Activated naive CD8-positive, alpha-beta T cell (primary cell): ENCODE data around the gene PTPRT.

Experiments
- H3K27ac Mint-ChIP-seq: one replicate; pipeline ENCODE4 v1.8.0; 2021; ENCODE audit warnings: mixed read lengths
- H3K27me3 Mint-ChIP-seq: one replicate; pipeline ENCODE4 v1.8.0; 2021; ENCODE audit warnings: mixed read lengths
- H3K36me3 Mint-ChIP-seq: one replicate; pipeline ENCODE4 v1.8.0; 2021; ENCODE audit warnings: mixed read lengths
- H3K4me1 Mint-ChIP-seq: one replicate; pipeline ENCODE4 v1.8.0; 2021; ENCODE audit warnings: low read depth, mixed read lengths
- H3K4me3 Mint-ChIP-seq: one replicate; pipeline ENCODE4 v1.8.0; 2021; ENCODE audit warnings: mild to moderate bottlenecking, mixed read lengths
- H3K9me3 Mint-ChIP-seq: one replicate; pipeline ENCODE4 v1.8.0; 2021; ENCODE audit warnings: low read depth, mixed read lengths

The PTPRT gene

DNA sequence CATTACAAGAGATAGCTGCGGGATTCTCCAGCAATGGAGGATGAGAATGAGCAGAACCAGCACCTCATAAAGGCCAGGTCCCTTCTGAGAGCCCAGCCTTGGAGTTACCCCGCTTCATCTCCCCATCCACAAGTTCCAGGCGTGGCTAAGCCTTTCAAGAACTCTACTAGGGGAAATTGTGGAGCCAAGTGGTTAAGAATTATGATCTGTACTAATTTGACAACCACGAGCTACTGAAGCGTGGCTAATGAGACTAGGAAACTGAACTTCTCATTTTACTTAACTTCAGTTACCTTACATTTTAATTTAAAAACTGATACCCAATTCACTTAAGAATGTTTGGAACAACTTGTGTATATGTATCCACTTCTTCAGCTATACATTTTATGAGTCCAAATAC lies 401.0 kb downstream of the PTPRT start:
- Mint-ChIP-seq H3K27ac (no peak overlapping the region), H3K36me3 (no peaks in the 10 kb centered on the region), H3K4me1 (no peaks in the 10 kb centered on the region), H3K9me3 (peaks cover 4% of the 10 kb centered on the region), H3K27me3 (peaks cover 4% of the 10 kb centered on the region), H3K4me3 (no peak overlapping the region)

GRCh38 chr20:42785041-42785440 lies 404.7 kb downstream of the PTPRT start:
- no peaks in the 10 kb centered on the region for H3K4me1 Mint-ChIP-seq
- H3K36me3 Mint-ChIP-seq, result no peaks in the 10 kb centered on the region
- H3K4me3 Mint-ChIP-seq, result no peak overlapping the region
- no peak overlapping the region for H3K27ac Mint-ChIP-seq
- peaks cover 4% of the 10 kb centered on the region for H3K27me3 Mint-ChIP-seq
- H3K9me3 Mint-ChIP-seq, result peaks cover 11% of the 10 kb centered on the region

GRCh38 chr20:42779216-42779615 lies 410.5 kb downstream of the PTPRT start:
- H3K27me3 Mint-ChIP-seq, result no peaks in the 10 kb centered on the region
- no peak overlapping the region for H3K27ac Mint-ChIP-seq
- H3K4me1 Mint-ChIP-seq, result no peaks in the 10 kb centered on the region
- no peak overlapping the region for H3K4me3 Mint-ChIP-seq
- H3K9me3 Mint-ChIP-seq, result peaks cover 9% of the 10 kb centered on the region
- H3K36me3 Mint-ChIP-seq, result no peaks in the 10 kb centered on the region

DNA sequence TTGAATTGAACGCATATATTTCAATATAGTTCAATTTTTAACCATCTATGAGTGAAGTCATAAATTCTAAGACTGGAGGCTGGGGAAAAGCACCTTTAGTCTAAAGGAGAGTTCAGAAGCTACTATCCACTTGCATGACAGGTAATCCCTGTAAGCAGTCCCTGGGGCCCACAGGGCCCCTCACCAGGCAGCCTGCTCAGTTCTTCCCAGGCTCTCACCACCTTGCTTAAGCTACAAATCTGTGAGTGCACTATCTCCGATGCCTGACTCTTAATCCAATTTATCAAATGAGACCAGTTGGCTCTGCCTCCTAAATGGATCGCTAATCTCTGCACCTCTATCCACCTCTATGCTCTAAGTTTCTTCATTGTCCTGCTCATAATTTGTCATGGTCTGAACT lies 413.8 kb downstream of the PTPRT start:
- Mint-ChIP-seq H3K4me1 (no peaks in the 10 kb centered on the region), H3K27ac (no peak overlapping the region), H3K4me3 (no peak overlapping the region), H3K36me3 (no peaks in the 10 kb centered on the region), H3K9me3 (no peaks in the 10 kb centered on the region), H3K27me3 (peaks cover 2% of the 10 kb centered on the region)

- Mint-ChIP-seq H3K9me3 (no peaks in the 10 kb centered on the region), H3K27me3 (peaks cover 2% of the 10 kb centered on the region), H3K4me1 (no peaks in the 10 kb centered on the region), H3K27ac (no peak overlapping the region), H3K36me3 (no peaks in the 10 kb centered on the region), H3K4me3 (no peak overlapping the region)
Observed at GRCh38 chr20:42775037-42775436, 414.7 kb downstream of the PTPRT start.

DNA sequence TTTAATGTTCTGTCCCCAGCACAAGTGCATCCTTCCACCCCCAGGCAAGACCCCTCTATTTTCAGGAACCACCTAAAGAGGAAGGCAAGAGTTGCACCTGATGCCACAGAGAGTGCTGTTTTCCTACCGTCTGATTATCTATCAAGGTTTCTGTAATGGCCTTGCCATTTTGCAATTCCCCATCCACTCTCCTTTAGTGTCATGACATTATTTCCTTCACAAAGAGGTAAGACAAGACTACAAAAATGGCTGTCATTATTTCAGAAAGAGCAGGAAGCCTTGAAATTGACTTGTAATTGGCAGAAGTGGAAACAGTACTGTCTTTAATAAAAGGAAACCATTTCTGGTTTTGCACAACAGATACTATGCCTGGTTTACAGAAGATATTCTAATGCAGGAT lies 426.7 kb downstream of the PTPRT start:
- H3K27me3 Mint-ChIP-seq, result no peaks in the 10 kb centered on the region
- no peak overlapping the region for H3K4me3 Mint-ChIP-seq
- no peaks in the 10 kb centered on the region for H3K4me1 Mint-ChIP-seq
- H3K27ac Mint-ChIP-seq, result no peak overlapping the region
- no peaks in the 10 kb centered on the region for H3K9me3 Mint-ChIP-seq
- H3K36me3 Mint-ChIP-seq, result no peaks in the 10 kb centered on the region

DNA sequence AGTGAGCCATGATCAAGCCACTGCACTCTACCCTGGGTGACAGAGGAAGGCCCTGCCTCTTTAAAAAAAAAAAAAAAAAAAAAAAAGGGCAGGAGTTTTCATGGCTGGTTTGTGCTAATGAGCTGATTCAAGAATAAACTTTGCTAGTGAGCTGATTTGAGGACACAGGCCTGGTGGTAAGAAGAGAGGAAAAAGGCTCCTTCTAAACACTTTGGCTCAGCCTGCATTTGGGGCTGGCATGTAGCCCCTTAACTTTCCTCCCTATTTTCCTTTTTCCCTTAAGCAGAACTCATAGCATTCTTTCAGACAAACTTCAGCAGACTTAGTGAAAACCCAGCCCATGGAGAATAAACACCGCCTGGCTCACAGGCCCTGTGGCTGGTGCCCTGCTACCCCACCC lies 432.7 kb downstream of the PTPRT start:
- Mint-ChIP-seq H3K4me3 (no peak overlapping the region), H3K36me3 (no peaks in the 10 kb centered on the region)

GRCh38 chr20:42754706-42755105 lies 435.0 kb downstream of the PTPRT start:
- no peaks in the 10 kb centered on the region for H3K9me3 Mint-ChIP-seq
- no peak overlapping the region for H3K4me3 Mint-ChIP-seq
- no peaks in the 10 kb centered on the region for H3K36me3 Mint-ChIP-seq
- no peak overlapping the region for H3K27ac Mint-ChIP-seq
- no peaks in the 10 kb centered on the region for H3K4me1 Mint-ChIP-seq
- no peaks in the 10 kb centered on the region for H3K27me3 Mint-ChIP-seq

More for the DNA sequence above, 432.7 kb downstream of the PTPRT start:
- Mint-ChIP-seq H3K27ac (no peak overlapping the region), H3K4me1 (no peaks in the 10 kb centered on the region), H3K27me3 (no peaks in the 10 kb centered on the region), H3K9me3 (no peaks in the 10 kb centered on the region)

- Mint-ChIP-seq H3K9me3 (no peaks in the 10 kb centered on the region), H3K36me3 (no peaks in the 10 kb centered on the region), H3K27me3 (no peaks in the 10 kb centered on the region), H3K27ac (no peak overlapping the region), H3K4me1 (no peaks in the 10 kb centered on the region), H3K4me3 (no peak overlapping the region)
Observed at GRCh38 chr20:42752620-42753019, 437.1 kb downstream of the PTPRT start.

- Mint-ChIP-seq H3K27me3 (no peaks in the 10 kb centered on the region), H3K4me1 (no peaks in the 10 kb centered on the region), H3K4me3 (no peak overlapping the region), H3K36me3 (no peaks in the 10 kb centered on the region), H3K9me3 (no peaks in the 10 kb centered on the region), H3K27ac (no peak overlapping the region)
Observed at GRCh38 chr20:42749556-42749955, 440.1 kb downstream of the PTPRT start.

- Mint-ChIP-seq H3K9me3 (peaks cover 6% of the 10 kb centered on the region), H3K27me3 (no peaks in the 10 kb centered on the region), H3K4me3 (no peak overlapping the region), H3K4me1 (no peaks in the 10 kb centered on the region), H3K27ac (no peak overlapping the region), H3K36me3 (no peaks in the 10 kb centered on the region)
Observed at GRCh38 chr20:42747765-42748411, 441.8 kb downstream of the PTPRT start.

DNA sequence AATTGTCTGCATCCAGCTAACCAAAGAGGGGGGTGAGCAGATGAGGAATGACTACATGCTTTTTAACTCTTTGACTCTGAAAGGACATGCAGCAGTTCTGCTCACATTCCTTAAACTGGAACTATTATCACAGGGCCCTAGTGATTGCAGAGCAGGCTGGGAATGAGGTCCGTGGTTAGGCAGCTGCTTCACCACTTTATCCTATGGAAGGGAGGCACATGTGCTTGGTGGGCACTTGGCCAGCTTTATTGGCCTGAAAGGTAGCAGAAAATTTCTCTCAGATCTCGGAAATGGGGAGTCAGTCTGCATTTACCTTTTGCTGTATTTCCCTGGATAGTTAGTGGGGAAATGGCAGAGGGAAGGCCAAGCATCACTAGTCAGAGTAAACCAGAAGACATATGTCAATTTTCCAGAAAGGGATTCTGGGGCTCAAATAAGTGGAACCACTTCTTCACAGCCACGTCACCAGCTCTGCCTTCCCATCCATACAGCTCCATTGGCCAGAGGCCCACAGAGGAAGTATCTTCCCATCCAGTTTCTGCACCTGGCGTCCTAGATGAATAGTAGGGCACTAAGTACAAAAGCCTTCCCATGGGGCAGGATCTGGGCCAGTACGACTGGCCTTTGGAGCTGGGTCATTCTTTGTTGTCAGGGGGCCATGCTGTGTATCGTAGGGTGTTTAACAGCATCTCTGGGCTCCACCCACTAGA lies 444.8 kb downstream of the PTPRT start:
- no peaks in the 10 kb centered on the region for H3K36me3 Mint-ChIP-seq
- no peak overlapping the region for H3K4me3 Mint-ChIP-seq
- H3K4me1 Mint-ChIP-seq, result no peaks in the 10 kb centered on the region
- H3K9me3 Mint-ChIP-seq, result peaks cover 9% of the 10 kb centered on the region
- H3K27ac Mint-ChIP-seq, result no peak overlapping the region
- no peaks in the 10 kb centered on the region for H3K27me3 Mint-ChIP-seq

GRCh38 chr20:42742926-42743325 lies 446.8 kb downstream of the PTPRT start:
- no peaks in the 10 kb centered on the region for H3K36me3 Mint-ChIP-seq
- H3K4me1 Mint-ChIP-seq, result no peaks in the 10 kb centered on the region
- H3K4me3 Mint-ChIP-seq, result no peak overlapping the region
- H3K27ac Mint-ChIP-seq, result no peak overlapping the region
- H3K27me3 Mint-ChIP-seq, result no peaks in the 10 kb centered on the region
- H3K9me3 Mint-ChIP-seq, result peaks cover 9% of the 10 kb centered on the region

DNA sequence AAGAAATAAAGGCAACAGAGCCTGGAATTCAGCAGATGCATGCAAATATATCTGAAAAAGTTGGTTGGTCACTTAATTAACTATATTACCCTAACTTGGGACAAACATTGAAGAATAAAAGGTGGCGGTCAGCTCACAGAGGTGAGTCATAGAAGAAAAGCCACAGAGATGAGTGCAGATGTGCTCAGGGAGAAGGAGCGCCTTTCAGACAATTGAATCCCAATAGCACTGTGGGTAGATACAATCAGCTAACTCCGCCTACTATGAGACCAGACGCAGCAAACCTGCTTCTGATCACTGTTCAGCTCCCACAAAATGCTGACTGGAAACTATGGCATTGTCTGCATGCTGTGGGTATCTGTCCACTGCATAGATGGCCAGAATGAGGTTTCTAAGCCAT lies 447.8 kb downstream of the PTPRT start:
- Mint-ChIP-seq H3K9me3 (peaks cover 9% of the 10 kb centered on the region), H3K36me3 (no peaks in the 10 kb centered on the region), H3K4me3 (no peak overlapping the region), H3K4me1 (no peaks in the 10 kb centered on the region), H3K27ac (no peak overlapping the region), H3K27me3 (no peaks in the 10 kb centered on the region)

DNA sequence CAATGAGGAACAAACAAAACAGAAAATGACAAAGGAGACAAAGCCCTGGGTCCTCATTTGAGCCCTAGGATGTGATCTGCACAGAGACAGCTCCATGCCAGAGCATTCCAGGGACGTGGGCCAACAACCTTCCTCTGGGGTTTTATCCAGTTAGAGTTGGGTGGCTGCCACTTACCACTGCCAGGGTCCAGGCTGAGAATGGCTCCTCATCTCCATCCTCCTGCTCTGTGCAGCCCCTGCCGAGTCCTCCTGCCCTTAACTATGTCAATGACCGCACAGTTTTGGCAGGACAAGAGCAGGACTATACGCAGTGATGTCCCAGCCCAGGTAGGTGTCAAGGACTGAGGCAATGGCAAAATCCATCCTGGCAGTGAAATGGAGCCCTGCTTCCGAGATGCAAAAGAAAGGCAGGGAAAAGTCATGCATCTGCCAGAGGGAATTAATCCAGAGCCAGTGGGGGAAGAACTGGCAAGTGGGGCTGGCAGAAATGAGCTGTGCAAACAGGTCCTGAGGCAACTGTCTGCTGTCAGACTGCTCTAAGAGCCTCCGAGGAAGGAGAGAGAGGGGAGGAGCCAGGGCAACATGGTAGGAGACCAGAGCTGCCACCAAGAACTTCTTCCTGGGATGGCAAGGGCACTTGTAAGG lies 449.4 kb downstream of the PTPRT start:
- H3K9me3 Mint-ChIP-seq, result peaks cover 9% of the 10 kb centered on the region
- no peaks in the 10 kb centered on the region for H3K36me3 Mint-ChIP-seq
- H3K27me3 Mint-ChIP-seq, result no peaks in the 10 kb centered on the region
- H3K4me1 Mint-ChIP-seq, result no peaks in the 10 kb centered on the region
- no peak overlapping the region for H3K27ac Mint-ChIP-seq
- no peak overlapping the region for H3K4me3 Mint-ChIP-seq
